GM23338 (cell line): Measurements from ENCODE around the gene NDUFV1. TPM values are rescaled to one million over a fixed set of nuclear protein-coding genes. Genes with fewer than 3 reads are reported as not detected.
A peak's percentile ranks its signal among the peaks of the same experiment; 100 is the strongest.

ENCODE experiments used
- ATAC-seq: fragments of 200-7000 bp; cut with Tn5 transposase; 3 replicates; pipeline ENCODE4 v1.9.1; 2020
- DNase-seq: peaks from one replicate; pipeline ENCODE4 v3.0.0-alpha.2; 2015; ENCODE audit warnings: low spot score
- H2AFZ ChIP-seq: fragments of 200-600 bp; sonication (generic); 2 replicates; pipeline ENCODE4 v1.8.0; 2016; ENCODE audit warnings: antibody characterized with exemption, mild to moderate bottlenecking, moderate library complexity
- H3F3A ChIP-seq: fragments of 200-600 bp; sonication (generic); replicated peaks from 2 replicates; pipeline ENCODE4 v1.8.0; 2017; ENCODE audit warnings: antibody characterized with exemption, mixed run types, low read depth
- H3K27ac ChIP-seq: fragments of 200-600 bp; sonication (generic); 2 replicates; pipeline ENCODE4 v1.6.1; 2016; ENCODE audit warnings: low read depth
- H3K27me3 ChIP-seq: fragments of 200-600 bp; sonication (generic); 2 replicates; pipeline ENCODE4 v1.8.0; 2016; ENCODE audit warnings: mild to moderate bottlenecking, mixed run types, moderate library complexity; ENCODE audit not compliant: insufficient read depth
- H3K36me3 ChIP-seq: fragments of 200-600 bp; sonication (generic); 2 replicates; pipeline ENCODE4 v1.8.0; 2016; ENCODE audit warnings: mild to moderate bottlenecking; ENCODE audit not compliant: insufficient read depth
- H3K4me1 ChIP-seq: fragments of 200-600 bp; sonication (generic); 2 replicates; pipeline ENCODE4 v1.8.0; 2016; ENCODE audit warnings: mild to moderate bottlenecking, moderate library complexity; ENCODE audit not compliant: insufficient read depth
- H3K4me2 ChIP-seq: fragments of 200-600 bp; sonication (generic); 2 replicates; pipeline ENCODE4 v1.7.1; 2017; ENCODE audit warnings: mixed run types
- H3K4me3 ChIP-seq: fragments of 200-600 bp; sonication (generic); 2 replicates; pipeline ENCODE4 v1.6.1; 2016; ENCODE audit warnings: mixed run types
- H3K79me2 ChIP-seq: fragments of 200-600 bp; sonication (generic); replicated peaks from 2 replicates; pipeline ENCODE4 v1.8.0; 2017; ENCODE audit warnings: mild to moderate bottlenecking; ENCODE audit not compliant: insufficient read depth
- H3K9me2 ChIP-seq: fragments of 200-600 bp; sonication (generic); 2 replicates; pipeline ENCODE4 v1.8.0; 2017; ENCODE audit not compliant: insufficient read depth
- H4K20me1 ChIP-seq: fragments of 200-600 bp; sonication (generic); replicated peaks from 2 replicates; pipeline ENCODE4 v1.8.0; 2017; ENCODE audit warnings: mild to moderate bottlenecking; ENCODE audit not compliant: insufficient read depth
- H3K27ac Mint-ChIP-seq: 2 replicates; pipeline ENCODE4 v1.8.0; 2020; ENCODE audit warnings: inconsistent platforms, mild to moderate bottlenecking, moderate library complexity, mixed read lengths
- H3K27me3 Mint-ChIP-seq: 3 replicates; pipeline ENCODE4 v1.8.0; 2022; ENCODE audit warnings: low read depth, mild to moderate bottlenecking, moderate library complexity, mixed read lengths, inconsistent platforms; ENCODE audit not compliant: insufficient read depth, poor library complexity
- H3K36me3 Mint-ChIP-seq: 3 replicates; pipeline ENCODE4 v1.8.0; 2021; ENCODE audit warnings: low read depth, mild to moderate bottlenecking, inconsistent platforms, moderate library complexity, mixed read lengths
- H3K4me1 Mint-ChIP-seq: 3 replicates; pipeline ENCODE4 v1.8.0; 2020; ENCODE audit warnings: mild to moderate bottlenecking, inconsistent platforms, mixed read lengths
- H3K4me3 Mint-ChIP-seq: 3 replicates; pipeline ENCODE4 v1.8.0; 2021; ENCODE audit warnings: moderate library complexity, mild to moderate bottlenecking, inconsistent platforms, mixed read lengths
- H3K9me3 Mint-ChIP-seq: 3 replicates; pipeline ENCODE4 v1.8.0; 2020; ENCODE audit warnings: moderate library complexity, mild to moderate bottlenecking, inconsistent platforms, mixed read lengths
- CREB1 ChIP-seq: fragments of 250-450 bp; sonication (Bioruptor Pico); IDR thresholded peaks from 2 replicates; pipeline ENCODE4 v1.5.0; 2020; ENCODE audit warnings: low read depth, mild to moderate bottlenecking, moderate library complexity
- JUNB ChIP-seq: IDR thresholded peaks from one replicate; pipeline ENCODE4 v1.6.1; 2016; ENCODE audit warnings: antibody characterized with exemption; ENCODE audit not compliant: unreplicated experiment
- NANOG ChIP-seq: IDR thresholded peaks from 2 replicates; pipeline ENCODE4 v1.6.1; 2016; ENCODE audit warnings: antibody characterized with exemption, borderline replicate concordance
- ZNF331 ChIP-seq: fragments of 250-450 bp; sonication (Bioruptor Pico); IDR thresholded peaks from 2 replicates; pipeline ENCODE4 v1.5.0; 2020; ENCODE audit warnings: low read depth, mild to moderate bottlenecking, moderate library complexity
- polyA plus RNA-seq: library from polyadenylated mRNA; unstranded; fragments of >200 nt; fragmentation: Nextera tagmentation; extraction: Ambion mirVana; gene quantifications from 2 replicates; pipeline ENCODE4 v1.2.1, GENCODE V29; 2016
- total RNA-seq: library from RNA; depleted of rRNA; stranded (reverse); fragments of >200 nt; shearing (Covaris generic); gene quantifications from 2 replicates; pipeline ENCODE4 v1.2.3, GENCODE V29; 2014
- TF ChIP-seq, protein P1 (sequence below): IDR thresholded peaks from one replicate; pipeline ENCODE4 v1.6.1; 2018; ENCODE audit warnings: antibody characterized with exemption; ENCODE audit not compliant: unreplicated experiment

The NDUFV1 gene
- total and polyA plus RNA-seq, 2 experiments from 2014 or later: 104 to 241 TPM

DNA sequence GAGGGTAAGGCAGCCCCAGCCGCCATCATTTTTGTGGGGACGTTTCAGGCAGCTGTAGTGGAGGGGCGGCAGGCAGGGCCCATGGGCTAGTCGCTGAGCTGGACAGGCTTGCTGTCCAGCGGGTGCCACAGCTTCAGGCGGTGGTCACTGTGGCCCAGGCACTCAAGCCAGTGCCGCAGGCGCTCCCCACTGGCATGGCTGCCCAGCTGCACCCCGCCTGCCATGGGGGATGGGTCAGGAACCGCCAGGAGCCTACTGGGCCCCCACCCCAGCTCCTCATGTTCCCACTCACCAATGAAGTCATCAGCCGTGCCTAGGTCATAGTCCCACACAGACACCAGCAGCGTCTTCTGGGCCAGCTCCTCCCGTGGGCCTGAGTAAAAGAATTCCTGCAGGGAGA, 6.0 kb downstream of the NDUFV1 start:
- TF ChIP-seq, protein P1, sequence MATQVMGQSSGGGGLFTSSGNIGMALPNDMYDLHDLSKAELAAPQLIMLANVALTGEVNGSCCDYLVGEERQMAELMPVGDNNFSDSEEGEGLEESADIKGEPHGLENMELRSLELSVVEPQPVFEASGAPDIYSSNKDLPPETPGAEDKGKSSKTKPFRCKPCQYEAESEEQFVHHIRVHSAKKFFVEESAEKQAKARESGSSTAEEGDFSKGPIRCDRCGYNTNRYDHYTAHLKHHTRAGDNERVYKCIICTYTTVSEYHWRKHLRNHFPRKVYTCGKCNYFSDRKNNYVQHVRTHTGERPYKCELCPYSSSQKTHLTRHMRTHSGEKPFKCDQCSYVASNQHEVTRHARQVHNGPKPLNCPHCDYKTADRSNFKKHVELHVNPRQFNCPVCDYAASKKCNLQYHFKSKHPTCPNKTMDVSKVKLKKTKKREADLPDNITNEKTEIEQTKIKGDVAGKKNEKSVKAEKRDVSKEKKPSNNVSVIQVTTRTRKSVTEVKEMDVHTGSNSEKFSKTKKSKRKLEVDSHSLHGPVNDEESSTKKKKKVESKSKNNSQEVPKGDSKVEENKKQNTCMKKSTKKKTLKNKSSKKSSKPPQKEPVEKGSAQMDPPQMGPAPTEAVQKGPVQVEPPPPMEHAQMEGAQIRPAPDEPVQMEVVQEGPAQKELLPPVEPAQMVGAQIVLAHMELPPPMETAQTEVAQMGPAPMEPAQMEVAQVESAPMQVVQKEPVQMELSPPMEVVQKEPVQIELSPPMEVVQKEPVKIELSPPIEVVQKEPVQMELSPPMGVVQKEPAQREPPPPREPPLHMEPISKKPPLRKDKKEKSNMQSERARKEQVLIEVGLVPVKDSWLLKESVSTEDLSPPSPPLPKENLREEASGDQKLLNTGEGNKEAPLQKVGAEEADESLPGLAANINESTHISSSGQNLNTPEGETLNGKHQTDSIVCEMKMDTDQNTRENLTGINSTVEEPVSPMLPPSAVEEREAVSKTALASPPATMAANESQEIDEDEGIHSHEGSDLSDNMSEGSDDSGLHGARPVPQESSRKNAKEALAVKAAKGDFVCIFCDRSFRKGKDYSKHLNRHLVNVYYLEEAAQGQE: no peak
- no peak for TF ChIP-seq JUNB
- H3K9me3 Mint-ChIP-seq: no peaks in the 10 kb centered on the region; the same call in 1 of the 3 replicates
- H3K27me3 ChIP-seq: peaks cover 25% of the 10 kb centered on the region
- no peaks in the 10 kb centered on the region for H4K20me1 ChIP-seq
- H3K9me2 ChIP-seq: no peaks in the 10 kb centered on the region
- H3K79me2 ChIP-seq: peaks cover 3% of the 10 kb centered on the region; the same call in 1 of the 2 replicates
- H3K4me1 Mint-ChIP-seq: peaks cover 28% of the 10 kb centered on the region
- H3K27me3 Mint-ChIP-seq: peaks cover 35% of the 10 kb centered on the region
- no peak overlapping the region for H3K4me3 ChIP-seq
- no peaks in the 10 kb centered on the region for H3K36me3 ChIP-seq
- H3F3A ChIP-seq: peaks cover 3% of the 10 kb centered on the region; the same call in 1 of the 2 replicates
- H3K4me3 Mint-ChIP-seq: no peak overlapping the region
- ATAC-seq (no peak), DNase-seq (no peak)
- H3K27ac ChIP-seq: no peak overlapping the region
- no peak overlapping the region for H2AFZ ChIP-seq
- peaks cover 30% of the 10 kb centered on the region for H3K4me1 ChIP-seq
- no peak overlapping the region for H3K4me2 ChIP-seq
- peaks cover 29% of the 10 kb centered on the region for H3K36me3 Mint-ChIP-seq
- no peak overlapping the region for H3K27ac Mint-ChIP-seq

DNA sequence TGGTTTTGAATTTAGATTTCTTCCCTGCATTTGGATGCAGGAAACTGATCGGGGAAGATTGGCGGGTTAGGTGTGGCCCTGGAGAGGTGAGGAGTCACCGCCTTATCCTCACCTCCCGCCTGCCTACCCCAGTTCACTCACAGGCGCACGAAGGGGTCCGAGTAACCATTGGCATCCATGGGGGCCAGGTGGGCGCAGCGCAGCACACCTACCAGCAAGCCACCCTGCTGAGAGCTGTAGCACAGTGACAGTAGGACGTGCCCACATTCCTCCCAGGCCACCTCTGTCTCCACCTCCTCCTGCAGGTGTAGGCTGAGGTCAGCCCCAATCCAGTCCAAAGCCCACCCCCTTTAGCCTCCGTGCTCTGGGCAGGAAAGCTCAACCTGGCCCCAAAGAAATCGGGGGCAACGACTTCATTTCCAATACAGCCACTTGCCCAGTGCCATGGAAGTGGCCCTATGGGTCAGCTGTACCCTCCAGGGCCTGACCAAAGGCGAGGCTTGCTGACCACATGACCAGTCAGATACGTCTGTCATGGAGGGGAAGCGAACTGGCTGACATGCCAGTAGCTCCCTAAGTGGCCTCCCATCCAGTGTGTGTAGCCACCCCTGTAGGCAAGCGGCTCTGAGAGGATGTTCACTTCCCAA, 6.7 kb downstream of the NDUFV1 start:
- no peaks in the 10 kb centered on the region for H3K9me2 ChIP-seq
- ATAC-seq (no peak), DNase-seq (no peak)
- H3K79me2 ChIP-seq: no peaks in the 10 kb centered on the region
- Mint-ChIP-seq H3K9me3 (no peaks in the 10 kb centered on the region; the same call in 1 of the 3 replicates), H3K27ac (no peak overlapping the region), H3K27me3 (peaks cover 41% of the 10 kb centered on the region), H3K4me1 (peaks cover 35% of the 10 kb centered on the region), H3K36me3 (peaks cover 28% of the 10 kb centered on the region), H3K4me3 (no peak overlapping the region)
- H3K27me3 ChIP-seq: peaks cover 32% of the 10 kb centered on the region
- TF ChIP-seq CREB1 (CRISPR knock-in tag): no peak
- no peak for TF ChIP-seq NANOG
- TF ChIP-seq ZNF331 (CRISPR knock-in tag): no peak
- peaks cover 32% of the 10 kb centered on the region for H3K4me1 ChIP-seq
- H2AFZ ChIP-seq: no peak overlapping the region
- peak overlapping the region; percentile 41 for H3K4me3 ChIP-seq
- no peaks in the 10 kb centered on the region for H3K36me3 ChIP-seq
- H3K4me2 ChIP-seq: peak overlapping the region; percentile 65; the same call in 1 of the 2 replicates
- peaks cover 3% of the 10 kb centered on the region; the same call in 1 of the 2 replicates for H3F3A ChIP-seq
- H3K27ac ChIP-seq: no peak overlapping the region
- no peaks in the 10 kb centered on the region for H4K20me1 ChIP-seq
